Liver (tissue), 9 donors: ENCODE measurements around the gene ADGRV1. TPM values are rescaled to one million over a fixed set of nuclear protein-coding genes. Genes with fewer than 3 reads are reported as not detected.

Experiments
- DNase-seq: peaks from one replicate; pipeline ENCODE4 v3.0.0-alpha.2; 2017; ENCODE audit warnings: low spot score
- H3K27ac ChIP-seq, 2 donors: one replicate each; pipeline ENCODE4 v1.7.0; 2013; ENCODE audit warnings: inconsistent platforms in 2 of 2, low read length in 2 of 2, control low read depth in 1 of 2, low read depth in 1 of 2, mild to moderate bottlenecking in 1 of 2
- H3K27me3 ChIP-seq, 4 donors: one replicate each; pipeline versions ENCODE4 v1.6.1 to v1.7.0; 2013; ENCODE audit warnings: low read length in 3 of 4, inconsistent platforms in 1 of 4, mild to moderate bottlenecking in 1 of 4, moderate library complexity in 1 of 4; ENCODE audit not compliant: control insufficient read depth in 4 of 4, insufficient read depth in 4 of 4
- H3K36me3 ChIP-seq, 4 donors: one replicate each; pipeline versions ENCODE4 v1.6.1 to v1.7.0; 2013; ENCODE audit warnings: low read length in 3 of 4, mild to moderate bottlenecking in 3 of 4, low read depth in 1 of 4, moderate library complexity in 1 of 4; ENCODE audit not compliant: control insufficient read depth in 4 of 4, insufficient read depth in 3 of 4
- H3K4me1 ChIP-seq, 4 donors: one replicate each; pipeline versions ENCODE4 v1.6.1 to v1.7.0; 2013; ENCODE audit warnings: low read length in 3 of 4, mild to moderate bottlenecking in 3 of 4, moderate library complexity in 1 of 4; ENCODE audit not compliant: control insufficient read depth in 4 of 4, insufficient read depth in 4 of 4
- H3K4me3 ChIP-seq, 3 donors: one replicate each; pipeline versions ENCODE4 v1.6.1 to v1.7.0; 2013; ENCODE audit warnings: low read length in 3 of 3, control low read depth in 1 of 3, low read depth in 1 of 3, mild to moderate bottlenecking in 1 of 3
- H3K9ac ChIP-seq, 2 donors: one replicate each; pipeline ENCODE4 v1.7.0; 2013; ENCODE audit warnings: low read length in 2 of 2, mild to moderate bottlenecking in 2 of 2, moderate library complexity in 2 of 2, control low read depth in 1 of 2, low read depth in 1 of 2
- H3K9me3 ChIP-seq, 4 donors: one replicate each; pipeline versions ENCODE4 v1.6.1 to v1.7.0; 2013; ENCODE audit warnings: low read length in 3 of 4; ENCODE audit not compliant: control insufficient read depth in 4 of 4
- EGR1 ChIP-seq, 2 donors: IDR thresholded peaks; 2 replicates each; pipeline ENCODE4 v1.6.1; 2016 to 2018; ENCODE audit warnings: antibody characterized with exemption in 2 of 2, low read depth in 2 of 2
- FOXA1 ChIP-seq: IDR thresholded peaks from 2 replicates; pipeline ENCODE4 v1.6.1; 2016; ENCODE audit warnings: antibody characterized with exemption
- FOXA2 ChIP-seq: IDR thresholded peaks from 2 replicates; pipeline ENCODE4 v1.6.1; 2016; ENCODE audit warnings: antibody characterized with exemption
- GABPA ChIP-seq, 2 donors: IDR thresholded peaks in 1 of 2; conservative IDR thresholded peaks in 1 of 2; 2 replicates each; pipeline ENCODE4 v1.6.1; 2016; ENCODE audit warnings: antibody characterized with exemption in 2 of 2, mild to moderate bottlenecking in 1 of 2, moderate library complexity in 1 of 2
- HNF4A ChIP-seq, 2 donors: conservative IDR thresholded peaks; 2 replicates each; pipeline ENCODE4 v1.6.1; 2016; ENCODE audit warnings: antibody characterized with exemption in 2 of 2, mild to moderate bottlenecking in 2 of 2
- JUND ChIP-seq, 2 donors: IDR thresholded peaks; 2 replicates each; pipeline ENCODE4 v1.6.1; 2016; ENCODE audit warnings: antibody characterized with exemption in 2 of 2
- NR2F2 ChIP-seq: IDR thresholded peaks from 2 replicates; pipeline ENCODE4 v1.6.1; 2016; ENCODE audit warnings: antibody characterized with exemption
- RAD21 ChIP-seq, 2 donors: IDR thresholded peaks; 2 replicates each; pipeline ENCODE4 v1.6.1; 2016; ENCODE audit warnings: antibody characterized with exemption in 2 of 2, mild to moderate bottlenecking in 2 of 2
- SP1 ChIP-seq: IDR thresholded peaks from 2 replicates; pipeline ENCODE4 v1.6.1; 2018; ENCODE audit warnings: antibody characterized with exemption, mild to moderate bottlenecking
- TAF1 ChIP-seq: conservative IDR thresholded peaks from 2 replicates; pipeline ENCODE4 v1.6.1; 2016; ENCODE audit warnings: antibody characterized with exemption, mild to moderate bottlenecking
- YY1 ChIP-seq: IDR thresholded peaks from 2 replicates; pipeline ENCODE4 v1.6.1; 2016; ENCODE audit warnings: antibody characterized with exemption, mild to moderate bottlenecking
- WGBS: extraction: QIAGEN DNeasy Blood & Tissue Kit; methylation state at CpG from one replicate; pipeline ENCODE4 v1.1.7; 2013; 5-methylcytosine and 5-hydroxymethylcytosine counted together
- polyA plus RNA-seq, 2 donors: library from polyadenylated mRNA; stranded (reverse) in 1 of 2; unstranded in 1 of 2; fragments of 200-250 nt in 1 of 2; fragments of >200 nt in 1 of 2; fragmentation: Nextera tagmentation in 1 of 2; extraction: Ambion mirVana in 1 of 2; gene quantifications; one replicate each; pipeline versions ENCODE4 v1.2.1 to v1.2.3, GENCODE V29; 2013 to 2015
- total RNA-seq, 2 donors: library from RNA; depleted of rRNA; stranded (reverse); fragments of >200 nt; gene quantifications; one replicate each; pipeline ENCODE4 v1.2.3, GENCODE V29; 2014
- TF ChIP-seq, protein P1 (sequence below): fragments of 150-350 bp; IDR thresholded peaks from 2 replicates; pipeline ENCODE4 v1.5.1; 2017; ENCODE audit warnings: improper control_type of control experiment, low read depth, low read length; ENCODE audit not compliant: missing input control
- TF ChIP-seq, protein P2 (sequence below): IDR thresholded peaks from 2 replicates; pipeline ENCODE4 v1.6.1; 2016; ENCODE audit warnings: antibody characterized with exemption
- TF ChIP-seq, protein P3 (sequence below): IDR thresholded peaks from 2 replicates; pipeline ENCODE4 v1.6.1; 2016; ENCODE audit warnings: antibody characterized with exemption, mild to moderate bottlenecking
- TF ChIP-seq, protein P4 (sequence below): IDR thresholded peaks from 2 replicates; pipeline ENCODE4 v1.6.1; 2016; ENCODE audit warnings: antibody characterized with exemption
- donor health status: healthy.
- donor health status: healthy.
- donor health status: healthy.
- donor health status: healthy.
- donor health status: healthy.

The ADGRV1 gene
- total and polyA plus RNA-seq, 4 donors = 5.1 to 15.5 (median 9.6) TPM

DNA sequence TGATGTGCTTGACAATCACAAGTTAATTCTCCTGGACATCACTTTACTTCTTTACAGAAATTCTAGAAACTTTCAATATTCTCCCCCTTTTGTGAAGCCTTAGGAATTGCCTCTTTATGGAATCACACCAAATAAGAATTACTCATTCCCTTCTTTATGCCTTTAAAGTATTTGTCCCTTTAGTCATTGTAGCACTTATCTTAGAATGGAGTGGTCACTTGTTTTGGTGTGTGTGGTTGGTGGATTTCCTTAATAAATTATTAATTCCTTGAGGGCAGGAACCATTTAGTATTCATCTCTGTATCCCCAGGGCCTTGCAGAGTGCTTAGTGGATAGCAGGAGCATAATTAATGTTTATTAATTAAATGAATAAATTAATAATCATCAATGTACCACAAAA lies 517.5 kb downstream of the ADGRV1 start:
- no peak overlapping the region for H3K4me3 ChIP-seq
- H3K9ac ChIP-seq = no peak overlapping the region
- no peaks in the 10 kb centered on the region for H3K36me3 ChIP-seq
- H3K27ac ChIP-seq = no peak overlapping the region
- no peaks in the 10 kb centered on the region for H3K4me1 ChIP-seq
- no peaks in the 10 kb centered on the region for H3K27me3 ChIP-seq
- no peaks in the 10 kb centered on the region for H3K9me3 ChIP-seq
- DNase-seq = no peak
- TF ChIP-seq EGR1 (IDR thresholded peaks at IDR 0.05; ENCODE audit: low read depth in 2 of 2) (no peak), FOXA2 (no peak), SP1 (no peak), TAF1 (no peak)

DNA sequence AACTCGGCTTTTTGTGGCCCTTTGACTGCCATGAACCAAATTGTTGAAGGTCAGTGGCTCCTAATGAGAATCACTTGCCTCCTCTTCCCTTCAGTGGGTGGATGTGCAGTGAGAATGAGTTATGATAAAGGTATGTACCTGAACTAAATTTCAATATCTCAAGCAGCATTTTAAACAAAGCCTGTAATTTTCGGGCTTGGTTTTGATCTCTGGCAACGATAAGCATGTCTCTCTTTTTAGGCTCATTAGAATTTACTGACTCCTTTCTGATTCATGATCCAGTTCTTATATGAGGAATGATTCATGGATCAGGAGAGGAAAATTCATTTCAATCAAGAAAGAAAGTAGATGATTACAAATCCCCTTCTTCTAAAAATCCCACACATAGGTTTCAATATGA lies 519.0 kb downstream of the ADGRV1 start:
- no peak overlapping the region for H3K9ac ChIP-seq
- no peak overlapping the region for H3K27ac ChIP-seq
- no peaks in the 10 kb centered on the region for H3K9me3 ChIP-seq
- TF ChIP-seq YY1 (no peak), GABPA (IDR thresholded peaks at IDR 0.05 in 1 of 2, conservative IDR thresholded peaks at IDR 0.05 in 1 of 2) (no peak)
- no peak overlapping the region for H3K4me3 ChIP-seq
- H3K36me3 ChIP-seq = no peaks in the 10 kb centered on the region
- H3K4me1 ChIP-seq = no peaks in the 10 kb centered on the region
- DNase-seq = no peak
- WGBS = 94% methylated on average over 3 of the region's 3 CpGs
- H3K27me3 ChIP-seq = no peaks in the 10 kb centered on the region

DNA sequence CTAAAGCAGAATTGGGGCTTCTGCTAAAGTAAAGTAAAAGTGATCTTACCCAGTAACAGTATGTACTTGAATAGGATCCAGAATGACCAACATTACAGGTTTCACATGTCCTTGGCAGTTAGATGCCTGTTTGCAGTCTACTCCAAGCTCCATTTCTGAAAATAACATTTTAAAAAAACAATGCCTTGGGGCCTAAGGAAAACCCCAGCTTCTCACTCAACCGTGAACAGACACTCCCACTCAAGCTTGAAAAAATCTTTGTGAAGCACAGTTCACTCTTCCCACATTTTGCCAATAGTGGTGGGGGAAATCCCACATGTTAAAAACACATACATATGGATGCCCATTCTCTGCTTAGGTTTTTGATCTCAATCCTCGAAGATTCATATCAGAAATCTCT lies 520.4 kb downstream of the ADGRV1 start:
- H3K4me3 ChIP-seq = no peak overlapping the region
- no peaks in the 10 kb centered on the region for H3K27me3 ChIP-seq
- DNase-seq = no peak
- WGBS = 51% methylated on average over 2 of the region's 2 CpGs
- no peaks in the 10 kb centered on the region for H3K9me3 ChIP-seq
- TF ChIP-seq EGR1 (IDR thresholded peaks at IDR 0.05; ENCODE audit: low read depth in 2 of 2) (no peak), NR2F2 (no peak), SP1 (no peak), TAF1 (no peak), JUND (IDR thresholded peaks at IDR 0.05) (no peak), RAD21 (IDR thresholded peaks at IDR 0.05) (no peak), FOXA1 (no peak), HNF4A (conservative IDR thresholded peaks at IDR 0.05) (no peak), YY1 (no peak)
- TF ChIP-seq, protein P1, sequence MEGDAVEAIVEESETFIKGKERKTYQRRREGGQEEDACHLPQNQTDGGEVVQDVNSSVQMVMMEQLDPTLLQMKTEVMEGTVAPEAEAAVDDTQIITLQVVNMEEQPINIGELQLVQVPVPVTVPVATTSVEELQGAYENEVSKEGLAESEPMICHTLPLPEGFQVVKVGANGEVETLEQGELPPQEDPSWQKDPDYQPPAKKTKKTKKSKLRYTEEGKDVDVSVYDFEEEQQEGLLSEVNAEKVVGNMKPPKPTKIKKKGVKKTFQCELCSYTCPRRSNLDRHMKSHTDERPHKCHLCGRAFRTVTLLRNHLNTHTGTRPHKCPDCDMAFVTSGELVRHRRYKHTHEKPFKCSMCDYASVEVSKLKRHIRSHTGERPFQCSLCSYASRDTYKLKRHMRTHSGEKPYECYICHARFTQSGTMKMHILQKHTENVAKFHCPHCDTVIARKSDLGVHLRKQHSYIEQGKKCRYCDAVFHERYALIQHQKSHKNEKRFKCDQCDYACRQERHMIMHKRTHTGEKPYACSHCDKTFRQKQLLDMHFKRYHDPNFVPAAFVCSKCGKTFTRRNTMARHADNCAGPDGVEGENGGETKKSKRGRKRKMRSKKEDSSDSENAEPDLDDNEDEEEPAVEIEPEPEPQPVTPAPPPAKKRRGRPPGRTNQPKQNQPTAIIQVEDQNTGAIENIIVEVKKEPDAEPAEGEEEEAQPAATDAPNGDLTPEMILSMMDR = no peak
- TF ChIP-seq, protein P2, sequence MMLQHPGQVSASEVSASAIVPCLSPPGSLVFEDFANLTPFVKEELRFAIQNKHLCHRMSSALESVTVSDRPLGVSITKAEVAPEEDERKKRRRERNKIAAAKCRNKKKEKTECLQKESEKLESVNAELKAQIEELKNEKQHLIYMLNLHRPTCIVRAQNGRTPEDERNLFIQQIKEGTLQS = no peak
- TF ChIP-seq, protein P3, sequence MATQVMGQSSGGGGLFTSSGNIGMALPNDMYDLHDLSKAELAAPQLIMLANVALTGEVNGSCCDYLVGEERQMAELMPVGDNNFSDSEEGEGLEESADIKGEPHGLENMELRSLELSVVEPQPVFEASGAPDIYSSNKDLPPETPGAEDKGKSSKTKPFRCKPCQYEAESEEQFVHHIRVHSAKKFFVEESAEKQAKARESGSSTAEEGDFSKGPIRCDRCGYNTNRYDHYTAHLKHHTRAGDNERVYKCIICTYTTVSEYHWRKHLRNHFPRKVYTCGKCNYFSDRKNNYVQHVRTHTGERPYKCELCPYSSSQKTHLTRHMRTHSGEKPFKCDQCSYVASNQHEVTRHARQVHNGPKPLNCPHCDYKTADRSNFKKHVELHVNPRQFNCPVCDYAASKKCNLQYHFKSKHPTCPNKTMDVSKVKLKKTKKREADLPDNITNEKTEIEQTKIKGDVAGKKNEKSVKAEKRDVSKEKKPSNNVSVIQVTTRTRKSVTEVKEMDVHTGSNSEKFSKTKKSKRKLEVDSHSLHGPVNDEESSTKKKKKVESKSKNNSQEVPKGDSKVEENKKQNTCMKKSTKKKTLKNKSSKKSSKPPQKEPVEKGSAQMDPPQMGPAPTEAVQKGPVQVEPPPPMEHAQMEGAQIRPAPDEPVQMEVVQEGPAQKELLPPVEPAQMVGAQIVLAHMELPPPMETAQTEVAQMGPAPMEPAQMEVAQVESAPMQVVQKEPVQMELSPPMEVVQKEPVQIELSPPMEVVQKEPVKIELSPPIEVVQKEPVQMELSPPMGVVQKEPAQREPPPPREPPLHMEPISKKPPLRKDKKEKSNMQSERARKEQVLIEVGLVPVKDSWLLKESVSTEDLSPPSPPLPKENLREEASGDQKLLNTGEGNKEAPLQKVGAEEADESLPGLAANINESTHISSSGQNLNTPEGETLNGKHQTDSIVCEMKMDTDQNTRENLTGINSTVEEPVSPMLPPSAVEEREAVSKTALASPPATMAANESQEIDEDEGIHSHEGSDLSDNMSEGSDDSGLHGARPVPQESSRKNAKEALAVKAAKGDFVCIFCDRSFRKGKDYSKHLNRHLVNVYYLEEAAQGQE = no peak
- TF ChIP-seq, protein P4, sequence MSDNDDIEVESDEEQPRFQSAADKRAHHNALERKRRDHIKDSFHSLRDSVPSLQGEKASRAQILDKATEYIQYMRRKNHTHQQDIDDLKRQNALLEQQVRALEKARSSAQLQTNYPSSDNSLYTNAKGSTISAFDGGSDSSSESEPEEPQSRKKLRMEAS = no peak
- H3K36me3 ChIP-seq = no peaks in the 10 kb centered on the region
- H3K4me1 ChIP-seq = no peaks in the 10 kb centered on the region
- H3K9ac ChIP-seq = no peak overlapping the region
- H3K27ac ChIP-seq = no peak overlapping the region
